ENCODE data around the gene ZFP92. TPM values are rescaled to one million over a fixed set of nuclear protein-coding genes. Genes with fewer than 3 reads are reported as not detected.

Gene ZFP92
- total and polyA plus RNA-seq, 2 donors (not counting 3 experiments of a cell fraction or from before 2014, with no cell fraction given), result 0.36 to 1.2 TPM

GRCh38 chrX:153400146-153401132 is 10.8 kb upstream of the ZFP92 start:
- TF ChIP-seq CTCF (IDR thresholded peaks at IDR 0.05; ENCODE audit: extremely low read depth in 1 of 2, insufficient read depth in 1 of 2, low read depth in 1 of 2, low read length in 2 of 2), result peak; percentile 79 to 84
- TF ChIP-seq GATA2 (IDR thresholded peaks at IDR 0.05; ENCODE audit: insufficient read depth, insufficient read length, low read depth, low read length), result no peak
- no peak for TF ChIP-seq FOS (IDR thresholded peaks at IDR 0.05; ENCODE audit: borderline replicate concordance, insufficient read depth, low read length)
- peak; percentile 7 for DNase-seq (ENCODE audit: low read depth, low spot score)
- Histone ChIP-seq H3K9me1 (replicated peaks; ENCODE audit: control insufficient read depth, extremely low read depth, insufficient read depth, low read length) (no peaks in the 10 kb centered on the region), H3K4me2 (ENCODE audit: insufficient read depth, low read length) (no peak overlapping the region), H3K36me3 (ENCODE audit: control insufficient read depth in 2 of 2, extremely low read depth in 1 of 2, insufficient read depth in 2 of 2, low read length in 2 of 2) (no peaks in the 10 kb centered on the region), H3K9ac (replicated peaks; ENCODE audit: extremely low read depth, insufficient read depth, low read length) (no peak overlapping the region), H3K79me2 (ENCODE audit: control insufficient read depth, insufficient read depth, low read length) (no peaks in the 10 kb centered on the region), H3K27ac (ENCODE audit: insufficient read depth, low read depth, low read length) (no peak overlapping the region), H3K4me1 (ENCODE audit: control insufficient read depth, extremely low read depth, insufficient read depth, low read length) (no peaks in the 10 kb centered on the region), H3K27me3 (ENCODE audit: control insufficient read depth in 2 of 2, insufficient read depth in 2 of 2, low read length in 2 of 2) (no peaks in the 10 kb centered on the region), H3K9me3 (replicated peaks; ENCODE audit: control insufficient read depth, insufficient read depth, low read length) (no peaks in the 10 kb centered on the region), H4K20me1 (replicated peaks; ENCODE audit: control insufficient read depth, extremely low read depth, insufficient read depth, low read length) (no peaks in the 10 kb centered on the region), H2AFZ (ENCODE audit: low read depth, low read length) (no peak overlapping the region), H3K4me3 (replicated peaks in 1 of 3; ENCODE audit: insufficient read depth in 1 of 3, low read depth in 1 of 3, low read length in 3 of 3) (no peak overlapping the region)
- no TSS peak for BruUV-seq (replicated peaks)
- intact Hi-C loops (cut with micrococcal nuclease) (no loop called here), dilution Hi-C loops (cut with MboI; ENCODE audit: extremely low pct_ligation_motif_present, low sequenced_read_pairs) (no loop called here)
- no peak for FAIRE-seq
- CTCF ChIA-PET, result no interaction called here
- POLR2A ChIA-PET, result no interaction called here

Data from endothelial cell of umbilical vein (primary cell).